Esophagus muscularis mucosa (tissue), 3 donors: ENCODE measurements around the gene UQCR10.

ENCODE experiments used
- CTCF ChIP-seq, 3 experiments: fragments of 200-600 bp in 2 of 3; fragments of 450-650 bp in 1 of 3; sonication (generic) in 2 of 3; IDR thresholded peaks; one replicate each; pipeline ENCODE4 v1.5.1; 2017 to 2019; ENCODE audit warnings: antibody characterized with exemption in 3 of 3, mild to moderate bottlenecking in 2 of 3, moderate library complexity in 1 of 3
- POLR2A ChIP-seq: fragments of 450-650 bp; IDR thresholded peaks from one replicate; pipeline ENCODE4 v1.6.1; 2017; ENCODE audit warnings: antibody characterized with exemption, moderate library complexity, mild to moderate bottlenecking, low read depth
- POLR2AphosphoS5 ChIP-seq, 2 donors: sonication (generic); formaldehyde crosslinking; IDR thresholded peaks; one replicate each; pipeline ENCODE4 v1.6.1; 2017; ENCODE audit warnings: antibody characterized with exemption in 2 of 2

- TF ChIP-seq CTCF (IDR thresholded peaks at IDR 0.05) (no peak), POLR2A (no peak), POLR2AphosphoS5 (IDR thresholded peaks at IDR 0.05) (no peak)
These were observed 47.1 kb upstream of the UQCR10 start, which contains the start of gene CABP7 for GRCh38 chr22:29719899-29720645.
